Spleen (tissue), 11 donors: ENCODE results near the gene COL5A1. TPM values are rescaled to one million over a fixed set of nuclear protein-coding genes. Genes with fewer than 3 reads are reported as not detected.

Experiments
- DNase-seq: peaks from one replicate; pipeline ENCODE4 v3.0.0-alpha.2; 2020
- H3K27ac ChIP-seq, 8 donors: fragments of 200-600 bp; sonication (generic) in 7 of 8; 1 replicate in 4 of 8; 2 replicates in 4 of 8; pipeline versions ENCODE4 v1.5.0 to v1.8.0; 2016 to 2021; ENCODE audit warnings: inconsistent platforms in 4 of 8, mild to moderate bottlenecking in 4 of 8, moderate library complexity in 1 of 8
- H3K27me3 ChIP-seq, 7 donors: fragments of 200-600 bp; sonication (generic) in 6 of 7; replicated peaks in 1 of 7; 1 replicate in 4 of 7; 2 replicates in 3 of 7; pipeline versions ENCODE4 v1.5.0 to v1.8.0; 2016 to 2021; ENCODE audit warnings: inconsistent platforms in 3 of 7, mild to moderate bottlenecking in 1 of 7
- H3K36me3 ChIP-seq, 6 donors: fragments of 200-600 bp; sonication (generic) in 5 of 6; 1 replicate in 4 of 6; 2 replicates in 2 of 6; pipeline versions ENCODE4 v1.5.0 to v1.8.0; 2016 to 2021; ENCODE audit warnings: inconsistent platforms in 2 of 6
- H3K4me1 ChIP-seq, 6 donors: fragments of 200-600 bp; sonication (generic) in 5 of 6; 1 replicate in 3 of 6; 2 replicates in 3 of 6; pipeline versions ENCODE4 v1.5.0 to v1.8.0; 2016 to 2021; ENCODE audit warnings: inconsistent platforms in 3 of 6
- H3K4me3 ChIP-seq, 8 donors: fragments of 200-600 bp; sonication (generic) in 7 of 8; 1 replicate in 4 of 8; 2 replicates in 4 of 8; pipeline versions ENCODE4 v1.5.0 to v1.8.0; 2016 to 2021; ENCODE audit warnings: inconsistent platforms in 4 of 8, mild to moderate bottlenecking in 4 of 8, moderate library complexity in 2 of 8
- H3K9me3 ChIP-seq, 8 donors: fragments of 200-600 bp; sonication (generic) in 7 of 8; 1 replicate in 4 of 8; 2 replicates in 4 of 8; pipeline versions ENCODE4 v1.5.0 to v1.8.0; 2016 to 2021; ENCODE audit warnings: inconsistent platforms in 4 of 8
- POLR2A ChIP-seq, 3 donors: fragments of 450-650 bp; IDR thresholded peaks; one replicate each; pipeline ENCODE4 v1.5.1; 2017; ENCODE audit warnings: antibody characterized with exemption in 3 of 3, mild to moderate bottlenecking in 1 of 3
- POLR2AphosphoS5 ChIP-seq, 3 donors: sonication (generic); formaldehyde crosslinking; IDR thresholded peaks; one replicate each; pipeline ENCODE4 v1.5.1; 2017; ENCODE audit warnings: antibody characterized with exemption in 3 of 3
- WGBS, 5 donors: extraction: QIAGEN DNeasy Blood & Tissue Kit in 3 of 5; methylation state at CpG; one replicate each; pipeline versions ENCODE4 v1.1.5 to v1.1.7; 2013 to 2018; 5-methylcytosine and 5-hydroxymethylcytosine counted together
- intact Hi-C: fragments of 100-400 bp; cut with DNase I; formaldehyde crosslinking; loops from one replicate; pipeline ENCODE4 v1.15.0; 2023; ENCODE audit warnings: low total_unique reads
- polyA plus RNA-seq, 3 donors: library from polyadenylated mRNA; stranded (reverse); fragments of 200-250 nt; gene quantifications; one replicate each; pipeline ENCODE4 v1.2.1, GENCODE V29; 2013
- total RNA-seq, 7 donors: library from RNA; depleted of rRNA in 3 of 7; stranded (reverse); fragments of >200 nt in 3 of 7; fragmentation: NEBNext Ultra II Directional in 4 of 7; extraction: Animal tissue kit (Norgen Biotek cat#: 25700) in 4 of 7; gene quantifications; one replicate each; pipeline versions ENCODE4 v1.1.0 to v1.2.1, GENCODE V29; 2016 to 2021
- TF ChIP-seq, protein P1 (sequence below), 11 experiments: fragments of 200-600 bp in 7 of 11; fragments of 450-650 bp in 4 of 11; sonication (generic) in 4 of 11; IDR thresholded peaks in 8 of 11; conservative IDR thresholded peaks in 3 of 11; 1 replicate in 7 of 11; 2 replicates in 4 of 11; pipeline versions ENCODE4 v1.4.0 to v1.8.0; 2016 to 2021; ENCODE audit warnings: antibody characterized with exemption in 11 of 11, inconsistent platforms in 4 of 11, mild to moderate bottlenecking in 1 of 11
- donor health status: healthy with polysubstance abuse.
- donor health status: DM: no; HTN: no; CAD: no; lungs with moderate emphysema.
- donor health status: DM: no; HTN: no; CAD: no.
- donor health status: Bipolar disorder and iron deficiency.
- donor health status: healthy.
- donor health status: DM: no; HTN: no; CAD: no.
- donor health status: DM: yes; HTN: yes; CAD: no.

The COL5A1 gene
- total and polyA plus RNA-seq, 10 donors, result 2.6 to 50.6 (median 23.7) TPM

DNA sequence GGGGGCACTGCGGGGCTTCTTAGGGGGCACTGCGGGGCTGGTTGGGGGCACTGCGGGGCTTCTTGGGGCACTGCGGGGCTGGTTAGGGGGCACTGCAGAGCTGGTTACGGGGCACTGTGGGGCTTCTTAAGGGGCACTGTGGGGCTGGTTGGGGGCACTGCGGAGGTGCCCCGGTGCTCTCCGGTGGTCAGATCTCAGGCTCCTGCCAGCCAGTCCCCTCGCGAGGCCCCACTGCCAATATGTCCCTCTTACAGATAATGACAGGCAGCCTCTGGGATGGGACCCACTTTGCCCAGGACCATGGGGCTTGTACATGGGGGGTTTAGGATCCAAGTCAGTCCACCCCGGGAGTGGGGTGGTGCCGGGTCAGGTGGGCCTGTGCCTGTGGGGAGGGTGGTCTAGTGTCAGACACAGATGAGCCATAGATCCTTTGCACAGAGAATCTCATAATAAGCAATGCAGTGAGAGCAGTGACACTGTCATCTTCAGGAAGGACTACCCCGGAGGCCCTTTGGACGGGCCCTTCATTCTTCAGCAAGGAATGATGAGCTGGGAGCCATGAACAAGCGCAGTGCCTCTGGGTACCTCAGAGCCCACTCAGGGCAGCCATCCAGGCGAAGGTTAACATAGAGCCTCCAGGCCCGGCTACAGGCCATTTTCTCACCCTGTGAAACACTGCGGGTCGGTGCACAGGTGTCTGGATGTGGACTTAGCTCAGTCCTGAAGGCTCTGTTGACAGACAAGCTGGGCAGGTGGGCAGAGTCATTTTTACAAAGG is 38.2 kb downstream of the COL5A1 start:
- 91 to 96% (median 93%) methylated on average over 10 to 19 of the region's 19 CpGs for WGBS, 5 donors
- DNase-seq, result peak; percentile 39
- Histone ChIP-seq H3K27me3 (no peaks in the 10 kb centered on the region), H3K27ac (no peak overlapping the region), H3K9me3 (peaks cover 0 to 14% (median 10%) of the 10 kb centered on the region in 8 donors), H3K4me1 (peaks cover 0 to 30% (median 12%) of the 10 kb centered on the region in 6 donors), H3K4me3 (no peak overlapping the region), H3K36me3 (no peaks in the 10 kb centered on the region)
- TF ChIP-seq, protein P1, sequence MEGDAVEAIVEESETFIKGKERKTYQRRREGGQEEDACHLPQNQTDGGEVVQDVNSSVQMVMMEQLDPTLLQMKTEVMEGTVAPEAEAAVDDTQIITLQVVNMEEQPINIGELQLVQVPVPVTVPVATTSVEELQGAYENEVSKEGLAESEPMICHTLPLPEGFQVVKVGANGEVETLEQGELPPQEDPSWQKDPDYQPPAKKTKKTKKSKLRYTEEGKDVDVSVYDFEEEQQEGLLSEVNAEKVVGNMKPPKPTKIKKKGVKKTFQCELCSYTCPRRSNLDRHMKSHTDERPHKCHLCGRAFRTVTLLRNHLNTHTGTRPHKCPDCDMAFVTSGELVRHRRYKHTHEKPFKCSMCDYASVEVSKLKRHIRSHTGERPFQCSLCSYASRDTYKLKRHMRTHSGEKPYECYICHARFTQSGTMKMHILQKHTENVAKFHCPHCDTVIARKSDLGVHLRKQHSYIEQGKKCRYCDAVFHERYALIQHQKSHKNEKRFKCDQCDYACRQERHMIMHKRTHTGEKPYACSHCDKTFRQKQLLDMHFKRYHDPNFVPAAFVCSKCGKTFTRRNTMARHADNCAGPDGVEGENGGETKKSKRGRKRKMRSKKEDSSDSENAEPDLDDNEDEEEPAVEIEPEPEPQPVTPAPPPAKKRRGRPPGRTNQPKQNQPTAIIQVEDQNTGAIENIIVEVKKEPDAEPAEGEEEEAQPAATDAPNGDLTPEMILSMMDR (IDR thresholded peaks at IDR 0.05 in 8 of 11, conservative IDR thresholded peaks at IDR 0.05 in 3 of 11), result no peak
- TF ChIP-seq POLR2A (IDR thresholded peaks at IDR 0.05) (no peak), POLR2AphosphoS5 (IDR thresholded peaks at IDR 0.05) (no peak)
- intact Hi-C loops, result no loop called here

DNA sequence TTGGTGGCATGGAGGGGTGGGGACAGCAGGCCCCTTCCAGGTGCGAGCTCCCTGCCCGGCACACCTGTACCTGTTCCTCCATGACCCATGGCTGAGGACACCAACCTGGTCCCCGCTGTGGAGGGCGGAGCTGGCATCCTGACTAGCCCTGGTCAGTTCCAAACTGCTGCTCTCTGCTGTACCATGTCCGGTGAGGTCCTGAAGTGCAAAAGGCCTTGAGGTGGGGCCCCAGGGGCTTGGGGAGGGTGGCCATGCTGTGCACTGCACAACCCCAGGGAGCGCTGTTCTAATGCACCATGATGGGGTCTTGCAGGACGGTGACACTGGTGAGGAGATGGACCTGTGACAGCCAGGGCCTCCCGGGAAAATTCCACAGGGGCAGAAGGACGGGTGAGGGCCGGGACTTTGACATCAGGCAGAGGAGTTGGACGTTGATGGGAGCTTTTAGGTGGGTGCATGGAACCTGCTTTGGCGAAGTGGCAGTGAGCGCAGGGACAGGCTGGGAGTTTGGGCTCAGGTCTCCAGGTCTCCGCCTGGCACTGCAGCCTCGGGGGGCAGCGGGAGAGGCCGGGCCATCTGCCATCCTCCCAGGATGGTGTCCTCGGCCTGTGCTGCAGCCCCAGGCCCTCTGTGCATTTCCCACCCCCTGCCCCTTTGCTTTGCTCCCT is 38.9 kb downstream of the COL5A1 start:
- peak; percentile 60 for DNase-seq

DNA sequence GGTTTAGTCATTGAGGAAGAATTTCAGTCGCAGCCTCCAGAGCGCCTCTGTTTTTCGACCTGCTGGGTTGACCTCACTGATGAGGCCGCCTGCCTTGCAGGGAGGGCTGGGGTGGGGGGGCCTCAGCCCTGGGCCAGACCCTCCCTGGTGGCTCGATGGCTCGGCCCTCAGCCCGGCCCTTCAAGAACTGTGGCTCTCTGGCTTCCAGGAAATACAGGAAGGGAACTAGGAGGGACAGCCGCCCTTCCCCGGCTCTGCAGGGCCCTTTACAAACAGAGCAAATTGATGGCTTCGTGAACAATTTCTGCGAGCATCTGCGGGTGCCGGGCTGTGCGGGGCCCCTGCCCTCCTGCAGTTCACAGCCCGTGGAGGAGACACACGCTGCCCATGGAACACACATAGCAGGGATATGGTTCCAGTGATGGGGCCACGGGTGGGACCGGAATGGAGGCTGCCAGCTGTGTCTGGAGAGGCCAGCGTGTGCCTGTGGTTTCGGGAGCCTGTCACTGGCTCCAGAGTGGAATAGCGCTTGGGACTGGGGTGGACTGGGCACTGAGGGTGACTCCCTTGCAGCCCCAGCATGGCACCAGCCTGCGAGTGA is 39.6 kb downstream of the COL5A1 start:
- WGBS, 5 donors, result 63 to 91% (median 69%) methylated on average over 6 to 22 of the region's 22 CpGs
- no peak overlapping the region for H3K4me3 ChIP-seq
- peaks cover 0 to 30% (median 12%) of the 10 kb centered on the region in 6 donors for H3K4me1 ChIP-seq
- peak overlapping the region in 1 of 8 donors; percentile 9 for H3K27ac ChIP-seq
- peaks cover 0 to 3% (median 0%) of the 10 kb centered on the region in 8 donors for H3K9me3 ChIP-seq
- no peak for TF ChIP-seq POLR2AphosphoS5 (IDR thresholded peaks at IDR 0.05)
- no peak for TF ChIP-seq POLR2A (IDR thresholded peaks at IDR 0.05)
- TF ChIP-seq, protein P1 (IDR thresholded peaks at IDR 0.05 in 8 of 11, conservative IDR thresholded peaks at IDR 0.05 in 3 of 11), result no peak
- DNase-seq, result peak; percentile 54
- no peaks in the 10 kb centered on the region for H3K27me3 ChIP-seq
- H3K36me3 ChIP-seq, result no peaks in the 10 kb centered on the region
- intact Hi-C loops, result no loop called here

More for the DNA sequence above, 38.9 kb downstream of the COL5A1 start:
- intact Hi-C loops, result no loop called here
- peak overlapping the region in 1 of 8 donors; percentile 9 for H3K27ac ChIP-seq
- TF ChIP-seq, protein P1 (IDR thresholded peaks at IDR 0.05 in 8 of 11, conservative IDR thresholded peaks at IDR 0.05 in 3 of 11), result no peak
- TF ChIP-seq POLR2AphosphoS5 (IDR thresholded peaks at IDR 0.05), result no peak
- no peak for TF ChIP-seq POLR2A (IDR thresholded peaks at IDR 0.05)
- WGBS, 5 donors, result 68 to 91% (median 84%) methylated on average over 14 to 18 of the region's 18 CpGs
- H3K9me3 ChIP-seq, result peaks cover 0 to 9% (median 5%) of the 10 kb centered on the region in 8 donors
- no peaks in the 10 kb centered on the region for H3K27me3 ChIP-seq
- H3K36me3 ChIP-seq, result no peaks in the 10 kb centered on the region
- H3K4me3 ChIP-seq, result no peak overlapping the region
- peaks cover 0 to 30% (median 12%) of the 10 kb centered on the region in 6 donors for H3K4me1 ChIP-seq
